OCI-LY3 (cell line): ENCODE measurements around the gene SMURF2.

Experiments
- H2AFZ ChIP-seq: fragments of 200-600, 300-600 bp; shearing (Covaris generic); 2 replicates; pipeline ENCODE4 v1.6.0; 2014; ENCODE audit warnings: antibody characterized with exemption, low read depth, low read length
- H3K27ac ChIP-seq: fragments of 200-600, 300-600 bp; sonication (generic); 2 replicates; pipeline ENCODE4 v1.5.1; 2014; ENCODE audit warnings: mild to moderate bottlenecking, low read length, moderate library complexity, mixed read lengths
- H3K27me3 ChIP-seq: fragments of 200-600, 300-600 bp; sonication (generic); 2 replicates; pipeline ENCODE4 v1.6.1; 2014; ENCODE audit warnings: low read depth, low read length, mixed read lengths
- H3K36me3 ChIP-seq: fragments of 200-600, 300-600 bp; sonication (generic); replicated peaks from 2 replicates; pipeline ENCODE3; 2014; ENCODE audit warnings: low read depth, low read length, mixed read lengths
- H3K4me1 ChIP-seq: fragments of 300-600, 200-600 bp; sonication (generic); 2 replicates; pipeline ENCODE4 v1.6.1; 2014; ENCODE audit warnings: low read length, mixed read lengths
- H3K4me2 ChIP-seq: fragments of 200-600, 300-600 bp; sonication (generic); 2 replicates; pipeline ENCODE4 v1.6.1; 2014; ENCODE audit warnings: low read length, mixed read lengths
- H3K4me3 ChIP-seq: fragments of 300-600, 200-600 bp; sonication (generic); 2 replicates; pipeline ENCODE4 v1.5.1; 2014; ENCODE audit warnings: antibody characterized with exemption, mild to moderate bottlenecking, low read length, moderate library complexity
- H3K79me2 ChIP-seq: fragments of 300-600, 200-600 bp; shearing (Covaris generic); 2 replicates; pipeline ENCODE4 v1.6.1; 2014; ENCODE audit warnings: mild to moderate bottlenecking, low read length, mixed read lengths
- H3K9ac ChIP-seq: fragments of 300-600, 200-600 bp; shearing (Covaris generic); 2 replicates; pipeline ENCODE4 v1.6.0; 2014; ENCODE audit warnings: mild to moderate bottlenecking, low read length, moderate library complexity
- H3K9me3 ChIP-seq: fragments of 200-600, 300-600 bp; shearing (Covaris generic); 2 replicates; pipeline ENCODE4 v1.6.1; 2014; ENCODE audit warnings: low read length, mixed read lengths; ENCODE audit not compliant: insufficient read depth
- H4K20me1 ChIP-seq: fragments of 200-600, 300-600 bp; sonication (generic); 2 replicates; pipeline ENCODE4 v1.6.1; 2016; ENCODE audit warnings: low read length, mixed read lengths; ENCODE audit not compliant: insufficient read depth
- CTCF ChIP-seq: fragments of 200-600, 300-600 bp; sonication (generic); IDR thresholded peaks from 2 replicates; pipeline ENCODE4 v1.5.1; 2014; ENCODE audit warnings: antibody characterized with exemption, low read length, low read depth
- EZH2phosphoT487 ChIP-seq: fragments of 200-600 bp; shearing (Covaris generic); IDR thresholded peaks from 2 replicates; pipeline ENCODE4 v1.6.1; 2018; ENCODE audit warnings: antibody characterized with exemption, mixed run types, low read depth

The SMURF2 gene

GRCh38 chr17:64554028-64554637 is 108.0 kb downstream of the SMURF2 start:
- H3K4me2 ChIP-seq = no peak overlapping the region
- H3K27ac ChIP-seq = no peak overlapping the region
- H3K9me3 ChIP-seq = no peaks in the 10 kb centered on the region
- H4K20me1 ChIP-seq = no peaks in the 10 kb centered on the region
- H3K27me3 ChIP-seq = no peaks in the 10 kb centered on the region
- no peak overlapping the region for H2AFZ ChIP-seq
- no peak overlapping the region for H3K4me3 ChIP-seq
- TF ChIP-seq CTCF (no peak), EZH2phosphoT487 (no peak)
- H3K4me1 ChIP-seq = no peaks in the 10 kb centered on the region
- no peaks in the 10 kb centered on the region for H3K79me2 ChIP-seq
- H3K9ac ChIP-seq = no peak overlapping the region
- H3K36me3 ChIP-seq = peaks cover 8% of the 10 kb centered on the region

- H3K79me2 ChIP-seq = no peaks in the 10 kb centered on the region
- no peaks in the 10 kb centered on the region for H3K4me1 ChIP-seq
- H3K4me2 ChIP-seq = no peak overlapping the region
- H3K9ac ChIP-seq = no peak overlapping the region
- H3K27me3 ChIP-seq = no peaks in the 10 kb centered on the region
- no peaks in the 10 kb centered on the region for H4K20me1 ChIP-seq
- no peak overlapping the region for H3K27ac ChIP-seq
- H3K4me3 ChIP-seq = no peak overlapping the region
- H2AFZ ChIP-seq = no peak overlapping the region
- TF ChIP-seq CTCF (no peak), EZH2phosphoT487 (no peak)
- peaks cover 7% of the 10 kb centered on the region for H3K36me3 ChIP-seq
- H3K9me3 ChIP-seq = no peaks in the 10 kb centered on the region
These were observed 110.6 kb downstream of the SMURF2 start for GRCh38 chr17:64551461-64551860.

GRCh38 chr17:64547319-64547718 is 114.8 kb downstream of the SMURF2 start:
- Histone ChIP-seq H2AFZ (no peak overlapping the region), H3K4me1 (no peaks in the 10 kb centered on the region), H3K4me2 (no peak overlapping the region), H3K9ac (no peak overlapping the region), H3K9me3 (no peaks in the 10 kb centered on the region), H3K4me3 (no peak overlapping the region), H3K27ac (no peak overlapping the region), H3K79me2 (no peaks in the 10 kb centered on the region), H3K27me3 (no peaks in the 10 kb centered on the region), H3K36me3 (peaks cover 15% of the 10 kb centered on the region), H4K20me1 (no peaks in the 10 kb centered on the region)
- TF ChIP-seq CTCF = no peak
- no peak for TF ChIP-seq EZH2phosphoT487

- no peak for TF ChIP-seq CTCF
- TF ChIP-seq EZH2phosphoT487 = no peak
- Histone ChIP-seq H3K36me3 (peaks cover 20% of the 10 kb centered on the region), H2AFZ (no peak overlapping the region), H3K27ac (no peak overlapping the region), H3K4me3 (no peak overlapping the region), H3K4me1 (no peaks in the 10 kb centered on the region), H3K27me3 (no peaks in the 10 kb centered on the region), H4K20me1 (no peaks in the 10 kb centered on the region), H3K9ac (no peak overlapping the region), H3K4me2 (no peak overlapping the region), H3K79me2 (no peaks in the 10 kb centered on the region), H3K9me3 (no peaks in the 10 kb centered on the region)
These were observed 115.4 kb downstream of the SMURF2 start for GRCh38 chr17:64546716-64547115.
